ENCODE results near the gene ZNF319. TPM values are rescaled to one million over a fixed set of nuclear protein-coding genes. Genes with fewer than 3 reads are reported as not detected.
"Not testable (repeated sequence)": the region's sequence is repeated elsewhere in the genome, so short reads cannot be mapped to it uniquely, and the experiment has no call there.

Gene ZNF319
- total RNA-seq, 1 donor from 2014 or later, result 2.4 TPM

GRCh38 chr16:58020628-58021521 is 20.4 kb upstream of the ZNF319 start:
- DNase-seq, result no peak

DNA sequence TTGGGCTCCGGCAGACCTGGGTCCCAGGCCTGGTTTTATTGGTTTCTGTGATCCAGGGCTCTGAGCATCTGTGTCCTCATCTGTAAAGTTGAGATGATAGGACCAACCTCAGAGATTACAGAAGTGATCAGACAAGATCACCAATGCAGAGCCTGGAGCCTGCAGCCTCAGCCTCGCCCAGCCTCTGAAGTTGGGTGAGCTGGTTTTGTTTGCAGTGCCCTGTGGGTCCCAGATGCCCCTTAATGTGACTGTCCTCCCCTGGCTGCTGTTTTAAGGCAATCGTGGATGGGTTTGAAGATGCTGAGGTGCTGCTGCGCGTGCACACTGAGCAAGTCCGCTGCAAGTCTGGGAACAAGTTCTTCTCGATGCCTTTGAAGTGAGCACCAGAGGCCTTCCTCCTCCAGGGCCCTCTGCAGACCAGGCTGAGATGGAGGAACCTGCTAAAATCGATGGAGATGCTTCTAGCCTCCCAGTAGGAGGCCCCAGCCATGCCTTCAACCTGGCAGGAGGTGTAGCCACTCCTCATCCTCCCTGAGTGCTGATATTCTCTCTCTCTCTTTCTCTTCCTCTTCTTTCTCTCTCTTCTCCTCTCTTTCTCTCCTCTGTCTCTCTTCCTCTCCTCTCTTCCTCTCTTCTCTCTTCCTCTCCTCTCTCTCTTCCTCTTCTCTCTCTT is 19.5 kb upstream of the ZNF319 start:
- no peak for DNase-seq

- DNase-seq, result no peak
Measured at GRCh38 chr16:58018803-58019202, 18.3 kb upstream of the ZNF319 start.

DNA sequence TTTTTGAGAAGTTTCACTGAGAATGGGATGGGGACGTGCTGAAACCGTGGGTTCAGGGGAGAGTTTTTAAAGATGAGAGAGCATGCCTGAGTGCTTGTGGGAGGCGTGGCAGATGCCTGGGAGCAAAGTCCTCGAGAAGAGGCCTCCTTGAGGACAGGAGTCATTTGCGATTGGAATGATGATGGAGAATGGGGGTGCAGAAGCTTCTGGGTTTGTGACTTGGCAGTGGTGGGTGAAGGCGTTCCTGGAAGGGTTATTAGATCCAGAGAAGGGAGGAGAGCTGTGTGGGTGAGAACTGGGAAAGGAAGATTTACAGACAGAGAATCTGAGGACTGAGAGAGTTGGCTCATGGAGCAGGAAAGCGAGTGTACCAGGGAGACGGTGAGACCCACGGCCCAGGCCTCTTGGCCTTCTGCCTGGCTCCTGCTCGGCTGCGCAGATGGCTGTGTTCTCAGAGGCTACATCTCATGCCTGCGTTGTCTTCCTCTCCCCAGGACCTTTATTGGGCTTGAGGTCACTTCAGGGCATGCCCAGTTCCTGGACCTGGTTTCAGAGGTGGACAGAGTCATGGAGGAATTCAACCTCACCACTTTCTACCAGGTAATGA is 16.5 kb upstream of the ZNF319 start:
- no peak for DNase-seq

DNA sequence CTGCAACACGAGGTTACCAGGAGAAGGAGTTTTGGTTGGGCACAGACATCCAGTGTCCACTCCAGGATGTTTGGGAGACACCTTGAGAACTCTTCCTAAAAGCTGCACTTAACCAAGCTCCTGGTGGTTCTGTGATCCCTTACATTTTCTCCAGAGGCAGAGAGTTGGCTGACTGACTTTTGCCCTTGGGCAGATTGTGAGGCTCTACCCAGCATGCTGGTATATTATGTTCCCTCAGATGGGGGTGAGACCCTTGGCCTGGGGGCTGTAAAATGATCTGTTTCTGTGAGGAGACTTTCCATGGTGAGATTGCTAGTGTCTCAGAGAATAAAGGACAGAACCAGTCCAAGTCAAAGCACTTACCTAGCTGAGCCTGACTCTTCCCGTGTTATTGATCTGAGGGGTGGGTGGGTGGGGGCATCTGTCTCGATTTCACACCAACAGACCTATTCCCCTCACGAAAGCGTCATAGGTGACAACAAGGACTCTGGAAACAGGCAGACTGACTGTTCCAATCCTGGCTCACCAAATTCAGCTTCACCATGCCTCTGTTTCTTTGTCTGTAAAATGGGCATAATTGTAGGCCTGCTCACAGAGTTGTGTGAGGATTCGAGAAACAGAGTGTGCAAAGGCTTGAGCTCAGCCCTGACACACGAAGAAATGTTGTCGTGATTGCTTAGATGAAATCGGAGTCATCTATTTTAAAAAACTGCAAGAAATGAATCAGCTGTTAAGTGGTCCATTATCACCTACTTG is 12.9 kb upstream of the ZNF319 start:
- no peak for DNase-seq

GRCh38 chr16:58012481-58012880 is 12.0 kb upstream of the ZNF319 start:
- DNase-seq, result no peak

DNA sequence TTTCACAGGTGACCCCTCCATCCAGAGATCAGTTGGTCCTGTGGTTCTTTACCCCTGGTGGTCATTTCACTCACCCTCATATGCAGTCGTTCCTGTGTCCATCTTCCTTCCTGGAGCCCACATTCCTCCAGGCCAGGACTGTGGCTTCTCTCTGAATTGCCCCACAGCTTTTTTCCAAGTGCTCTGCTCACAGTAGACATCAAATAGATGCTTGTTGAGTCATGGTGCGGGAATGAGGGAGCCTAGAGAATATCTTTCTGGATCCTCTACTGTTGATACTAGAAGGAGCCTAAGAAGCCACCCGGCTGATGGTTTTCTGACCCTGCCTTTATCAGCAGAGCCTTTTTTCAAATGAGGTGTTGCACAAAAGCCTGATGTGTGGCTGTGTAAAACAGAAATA is 11.2 kb upstream of the ZNF319 start:
- no peak for DNase-seq

DNA sequence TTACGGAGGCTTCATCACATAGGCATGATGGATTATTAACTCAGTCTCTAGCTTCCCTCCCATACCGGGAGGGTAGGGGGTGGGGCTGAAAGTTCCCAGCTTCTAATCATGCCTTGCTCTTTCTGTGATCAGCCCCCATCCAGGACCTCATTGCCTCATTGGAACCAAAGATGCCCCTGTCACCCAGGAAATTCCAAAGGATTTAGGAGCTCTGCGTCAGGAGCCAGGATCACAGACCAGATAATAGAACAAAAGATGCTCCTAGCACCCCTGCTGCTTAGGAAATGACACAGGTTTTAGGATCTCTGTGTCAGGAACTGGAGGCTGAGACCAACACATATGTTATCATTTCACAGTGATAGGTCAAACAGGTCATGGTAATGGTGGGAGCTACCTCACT is 10.4 kb upstream of the ZNF319 start:
- DNase-seq, result no peak

GRCh38 chr16:58009856-58010416 is 9.5 kb upstream of the ZNF319 start:
- no peak for DNase-seq

- DNase-seq, result not testable (repeated sequence)
Measured at GRCh38 chr16:58004736-58005135, 4.3 kb upstream of the ZNF319 start.

GRCh38 chr16:58002936-58003335 is 2.5 kb upstream of the ZNF319 start:
- DNase-seq, result no peak

DNA sequence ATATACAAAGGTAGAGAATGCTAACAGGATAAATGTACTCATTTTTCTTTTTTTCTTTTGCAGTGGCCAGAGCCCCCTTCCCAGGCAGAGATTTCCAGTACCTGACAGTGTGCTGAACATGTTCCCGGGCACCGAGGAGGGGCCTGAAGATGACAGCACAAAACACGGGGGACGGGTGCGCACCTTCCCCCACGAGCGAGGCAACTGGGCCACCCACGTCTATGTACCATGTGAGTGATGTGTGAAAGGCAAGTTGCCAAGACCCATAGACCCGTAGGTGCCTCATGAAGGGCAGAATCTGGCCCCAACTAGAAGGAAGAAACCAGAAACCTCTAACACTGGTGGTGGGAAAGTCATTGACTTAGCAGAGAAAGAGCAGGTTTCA is 1.9 kb upstream of the ZNF319 start:
- no peak for DNase-seq

- DNase-seq, result no peak
Measured at GRCh38 chr16:58001781-58002415, 1.4 kb upstream of the ZNF319 start.

- peak; percentile 54 for DNase-seq
Measured at GRCh38 chr16:58000706-58001676, 519 bp upstream of the ZNF319 start, which contains the start of gene USB1. TSS of gene USB1 (plus strand) at chr16:58001407. CDS start at chr16:58001484, 77 bp downstream.

DNA sequence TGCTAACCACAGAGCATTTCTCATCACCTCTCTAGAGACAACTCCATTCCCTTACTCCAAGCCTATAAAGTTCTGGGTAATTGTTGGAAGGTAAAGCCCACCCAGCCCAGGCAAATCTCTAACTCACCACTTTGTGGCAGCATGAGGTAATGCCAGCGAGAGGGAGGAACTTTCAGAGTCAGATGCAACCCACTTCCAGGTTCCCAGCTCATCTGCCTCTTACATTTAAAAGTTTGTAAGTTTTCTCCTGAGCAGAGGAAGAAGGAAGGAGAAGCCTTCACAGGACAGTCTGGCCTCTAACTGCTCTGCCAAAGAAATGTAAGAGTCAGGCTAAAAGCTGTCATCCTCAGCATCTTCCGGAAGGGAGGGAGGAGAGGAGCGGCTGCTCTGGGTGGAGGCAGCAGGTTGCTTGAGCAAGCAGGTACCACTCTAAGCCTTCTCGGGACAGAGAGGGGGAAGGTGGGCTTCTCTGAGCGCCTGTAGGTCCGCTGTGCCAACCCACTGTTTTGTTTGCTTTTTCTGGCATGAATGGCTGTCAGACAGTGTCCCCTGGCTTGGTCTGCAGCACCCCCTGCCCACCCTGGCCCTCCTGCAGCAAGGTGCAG is 1.0 kb downstream of the ZNF319 start:
- no peak for DNase-seq

DNA sequence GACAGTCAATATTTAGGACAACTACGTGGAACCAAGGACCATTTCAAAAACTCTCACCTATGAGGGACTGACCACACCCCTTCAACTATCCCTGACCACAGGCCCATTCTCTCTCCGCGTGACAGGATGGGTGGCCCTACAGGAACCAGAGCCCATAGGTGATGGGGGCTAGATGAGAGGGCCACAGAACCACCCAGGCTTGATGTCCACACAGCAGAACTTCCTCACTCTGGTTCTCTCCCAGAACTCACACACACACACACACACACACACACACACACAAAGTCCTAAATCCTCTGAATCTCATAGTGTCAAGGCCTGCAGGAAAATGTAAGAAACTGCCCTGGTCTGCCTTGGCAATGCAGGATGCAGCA is 1.5 kb downstream of the ZNF319 start:
- no peak for DNase-seq

DNA sequence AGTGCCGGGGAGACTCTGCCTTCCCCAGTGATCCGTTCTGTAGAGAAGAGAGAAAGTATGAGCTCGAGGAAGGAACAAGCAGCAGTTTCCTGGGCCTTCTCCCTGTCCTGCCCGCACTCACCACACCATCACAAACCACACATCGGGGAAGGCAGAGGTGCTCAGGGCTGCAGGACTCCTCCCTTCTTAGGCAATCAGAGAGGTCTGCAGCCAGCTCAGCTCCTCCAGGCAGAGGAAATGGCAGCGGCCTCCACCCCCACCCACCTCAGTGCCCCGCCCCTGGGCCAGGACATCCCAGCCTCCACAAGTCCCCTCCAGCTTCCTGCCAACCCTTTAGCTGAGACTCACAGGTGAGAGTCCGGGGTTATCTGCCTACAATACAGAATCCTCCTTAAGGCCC is 2.0 kb downstream of the ZNF319 start:
- no peak for DNase-seq

GRCh38 chr16:57997528-57998265 is 2.8 kb downstream of the ZNF319 start:
- no peak for DNase-seq

DNA sequence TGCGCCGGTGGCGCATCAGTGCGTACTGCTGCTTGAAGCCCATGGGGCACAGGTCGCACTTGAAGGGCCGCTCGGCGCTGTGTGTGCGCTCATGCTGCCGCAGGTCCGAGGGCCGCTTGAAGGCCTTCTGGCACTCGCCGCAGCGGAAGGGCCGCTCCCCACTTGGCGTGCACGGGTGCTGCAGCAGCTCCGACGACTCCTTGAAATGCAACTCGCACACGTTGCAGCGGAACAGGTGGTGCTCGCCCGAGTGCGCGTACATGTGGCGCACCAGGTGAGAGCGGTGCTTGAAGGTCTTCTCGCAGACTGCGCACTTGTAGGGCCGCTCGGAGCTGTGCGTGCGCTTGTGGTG is 3.3 kb downstream of the ZNF319 start:
- no peak for DNase-seq

Measured in skin of body (tissue), 2 donors.